ENCODE data around the gene CCNL2. TPM values are rescaled to one million over a fixed set of nuclear protein-coding genes. Genes with fewer than 3 reads are reported as not detected.

CCNL2 gene
- total and polyA plus RNA-seq, 2 of the 13 experiments (the other 11 are each of a cell fraction or from before 2014, with no cell fraction given) = 105 to 340 TPM

DNA sequence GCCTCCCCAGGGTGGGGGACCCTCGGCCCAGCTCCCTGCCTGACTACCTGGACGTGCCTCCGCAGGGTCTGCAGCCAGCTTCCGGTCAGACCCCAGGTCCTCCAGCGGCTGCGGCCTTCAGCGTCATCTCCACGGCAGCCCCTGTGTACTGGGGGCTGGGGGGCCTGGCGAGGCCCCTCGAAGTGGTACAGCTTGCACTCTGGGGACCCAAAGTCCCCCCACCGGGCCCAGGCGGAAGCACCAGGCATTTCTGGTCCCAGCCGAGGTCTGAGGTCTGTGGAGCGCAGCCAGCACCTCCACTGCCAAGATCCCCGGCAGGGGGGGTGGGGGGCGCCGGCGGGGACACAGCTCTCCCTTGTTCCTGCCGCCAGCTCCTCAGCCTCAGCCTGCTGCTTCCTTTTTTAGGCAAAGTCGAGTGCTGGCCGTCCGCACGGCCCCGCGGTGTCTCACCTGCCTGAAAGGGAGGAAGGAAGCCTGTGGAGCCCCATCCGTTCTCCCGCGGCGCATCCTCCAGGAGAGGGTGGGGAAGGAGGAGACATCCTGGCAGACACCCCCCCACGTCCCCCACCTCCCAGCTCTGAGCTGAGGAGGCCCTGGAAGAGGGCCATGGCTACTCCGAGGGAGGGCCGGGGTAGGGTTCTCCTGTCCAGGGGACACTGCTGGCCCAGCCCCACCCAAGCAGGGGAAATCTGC is 35.1 kb upstream of the CCNL2 start (continued):
- TF ChIP-seq, protein P1, sequence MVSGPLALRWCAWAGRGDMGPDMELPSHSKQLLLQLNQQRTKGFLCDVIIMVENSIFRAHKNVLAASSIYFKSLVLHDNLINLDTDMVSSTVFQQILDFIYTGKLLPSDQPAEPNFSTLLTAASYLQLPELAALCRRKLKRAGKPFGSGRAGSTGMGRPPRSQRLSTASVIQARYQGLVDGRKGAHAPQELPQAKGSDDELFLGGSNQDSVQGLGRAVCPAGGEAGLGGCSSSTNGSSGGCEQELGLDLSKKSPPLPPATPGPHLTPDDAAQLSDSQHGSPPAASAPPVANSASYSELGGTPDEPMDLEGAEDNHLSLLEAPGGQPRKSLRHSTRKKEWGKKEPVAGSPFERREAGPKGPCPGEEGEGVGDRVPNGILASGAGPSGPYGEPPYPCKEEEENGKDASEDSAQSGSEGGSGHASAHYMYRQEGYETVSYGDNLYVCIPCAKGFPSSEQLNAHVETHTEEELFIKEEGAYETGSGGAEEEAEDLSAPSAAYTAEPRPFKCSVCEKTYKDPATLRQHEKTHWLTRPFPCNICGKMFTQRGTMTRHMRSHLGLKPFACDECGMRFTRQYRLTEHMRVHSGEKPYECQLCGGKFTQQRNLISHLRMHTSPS (CRISPR knock-in tag; IDR thresholded peaks at IDR 0.05; ENCODE audit: low read depth) = no peak
- TF ChIP-seq ZFP1 (CRISPR knock-in tag; IDR thresholded peaks at IDR 0.05) (no peak), RAD51 (IDR thresholded peaks at IDR 0.05; ENCODE audit: borderline replicate concordance) (no peak), ZNF749 (CRISPR knock-in tag; IDR thresholded peaks at IDR 0.05; ENCODE audit: borderline replicate concordance) (no peak), RARA (CRISPR knock-in tag; IDR thresholded peaks at IDR 0.05) (peak; percentile 39), RFX3 (CRISPR knock-in tag; IDR thresholded peaks at IDR 0.05) (no peak), MTF2 (CRISPR knock-in tag; IDR thresholded peaks at IDR 0.05; ENCODE audit: borderline replicate concordance) (no peak)
- TF ChIP-seq, protein P2, sequence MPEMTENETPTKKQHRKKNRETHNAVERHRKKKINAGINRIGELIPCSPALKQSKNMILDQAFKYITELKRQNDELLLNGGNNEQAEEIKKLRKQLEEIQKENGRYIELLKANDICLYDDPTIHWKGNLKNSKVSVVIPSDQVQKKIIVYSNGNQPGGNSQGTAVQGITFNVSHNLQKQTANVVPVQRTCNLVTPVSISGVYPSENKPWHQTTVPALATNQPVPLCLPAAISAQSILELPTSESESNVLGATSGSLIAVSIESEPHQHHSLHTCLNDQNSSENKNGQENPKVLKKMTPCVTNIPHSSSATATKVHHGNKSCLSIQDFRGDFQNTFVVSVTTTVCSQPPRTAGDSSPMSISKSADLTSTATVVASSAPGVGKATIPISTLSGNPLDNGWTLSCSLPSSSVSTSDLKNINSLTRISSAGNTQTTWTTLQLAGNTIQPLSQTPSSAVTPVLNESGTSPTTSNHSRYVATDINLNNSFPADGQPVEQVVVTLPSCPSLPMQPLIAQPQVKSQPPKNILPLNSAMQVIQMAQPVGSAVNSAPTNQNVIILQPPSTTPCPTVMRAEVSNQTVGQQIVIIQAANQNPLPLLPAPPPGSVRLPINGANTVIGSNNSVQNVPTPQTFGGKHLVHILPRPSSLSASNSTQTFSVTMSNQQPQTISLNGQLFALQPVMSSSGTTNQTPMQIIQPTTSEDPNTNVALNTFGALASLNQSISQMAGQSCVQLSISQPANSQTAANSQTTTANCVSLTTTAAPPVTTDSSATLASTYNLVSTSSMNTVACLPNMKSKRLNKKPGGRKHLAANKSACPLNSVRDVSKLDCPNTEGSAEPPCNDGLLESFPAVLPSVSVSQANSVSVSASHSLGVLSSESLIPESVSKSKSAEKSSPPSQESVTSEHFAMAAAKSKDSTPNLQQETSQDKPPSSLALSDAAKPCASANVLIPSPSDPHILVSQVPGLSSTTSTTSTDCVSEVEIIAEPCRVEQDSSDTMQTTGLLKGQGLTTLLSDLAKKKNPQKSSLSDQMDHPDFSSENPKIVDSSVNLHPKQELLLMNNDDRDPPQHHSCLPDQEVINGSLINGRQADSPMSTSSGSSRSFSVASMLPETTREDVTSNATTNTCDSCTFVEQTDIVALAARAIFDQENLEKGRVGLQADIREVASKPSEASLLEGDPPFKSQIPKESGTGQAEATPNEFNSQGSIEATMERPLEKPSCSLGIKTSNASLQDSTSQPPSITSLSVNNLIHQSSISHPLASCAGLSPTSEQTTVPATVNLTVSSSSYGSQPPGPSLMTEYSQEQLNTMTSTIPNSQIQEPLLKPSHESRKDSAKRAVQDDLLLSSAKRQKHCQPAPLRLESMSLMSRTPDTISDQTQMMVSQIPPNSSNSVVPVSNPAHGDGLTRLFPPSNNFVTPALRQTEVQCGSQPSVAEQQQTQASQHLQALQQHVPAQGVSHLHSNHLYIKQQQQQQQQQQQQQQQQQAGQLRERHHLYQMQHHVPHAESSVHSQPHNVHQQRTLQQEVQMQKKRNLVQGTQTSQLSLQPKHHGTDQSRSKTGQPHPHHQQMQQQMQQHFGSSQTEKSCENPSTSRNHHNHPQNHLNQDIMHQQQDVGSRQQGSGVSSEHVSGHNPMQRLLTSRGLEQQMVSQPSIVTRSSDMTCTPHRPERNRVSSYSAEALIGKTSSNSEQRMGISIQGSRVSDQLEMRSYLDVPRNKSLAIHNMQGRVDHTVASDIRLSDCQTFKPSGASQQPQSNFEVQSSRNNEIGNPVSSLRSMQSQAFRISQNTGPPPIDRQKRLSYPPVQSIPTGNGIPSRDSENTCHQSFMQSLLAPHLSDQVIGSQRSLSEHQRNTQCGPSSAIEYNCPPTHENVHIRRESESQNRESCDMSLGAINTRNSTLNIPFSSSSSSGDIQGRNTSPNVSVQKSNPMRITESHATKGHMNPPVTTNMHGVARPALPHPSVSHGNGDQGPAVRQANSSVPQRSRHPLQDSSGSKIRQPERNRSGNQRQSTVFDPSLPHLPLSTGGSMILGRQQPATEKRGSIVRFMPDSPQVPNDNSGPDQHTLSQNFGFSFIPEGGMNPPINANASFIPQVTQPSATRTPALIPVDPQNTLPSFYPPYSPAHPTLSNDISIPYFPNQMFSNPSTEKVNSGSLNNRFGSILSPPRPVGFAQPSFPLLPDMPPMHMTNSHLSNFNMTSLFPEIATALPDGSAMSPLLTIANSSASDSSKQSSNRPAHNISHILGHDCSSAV (CRISPR knock-in tag; IDR thresholded peaks at IDR 0.05; ENCODE audit: borderline replicate concordance) = no peak
- TF ChIP-seq, protein P3, sequence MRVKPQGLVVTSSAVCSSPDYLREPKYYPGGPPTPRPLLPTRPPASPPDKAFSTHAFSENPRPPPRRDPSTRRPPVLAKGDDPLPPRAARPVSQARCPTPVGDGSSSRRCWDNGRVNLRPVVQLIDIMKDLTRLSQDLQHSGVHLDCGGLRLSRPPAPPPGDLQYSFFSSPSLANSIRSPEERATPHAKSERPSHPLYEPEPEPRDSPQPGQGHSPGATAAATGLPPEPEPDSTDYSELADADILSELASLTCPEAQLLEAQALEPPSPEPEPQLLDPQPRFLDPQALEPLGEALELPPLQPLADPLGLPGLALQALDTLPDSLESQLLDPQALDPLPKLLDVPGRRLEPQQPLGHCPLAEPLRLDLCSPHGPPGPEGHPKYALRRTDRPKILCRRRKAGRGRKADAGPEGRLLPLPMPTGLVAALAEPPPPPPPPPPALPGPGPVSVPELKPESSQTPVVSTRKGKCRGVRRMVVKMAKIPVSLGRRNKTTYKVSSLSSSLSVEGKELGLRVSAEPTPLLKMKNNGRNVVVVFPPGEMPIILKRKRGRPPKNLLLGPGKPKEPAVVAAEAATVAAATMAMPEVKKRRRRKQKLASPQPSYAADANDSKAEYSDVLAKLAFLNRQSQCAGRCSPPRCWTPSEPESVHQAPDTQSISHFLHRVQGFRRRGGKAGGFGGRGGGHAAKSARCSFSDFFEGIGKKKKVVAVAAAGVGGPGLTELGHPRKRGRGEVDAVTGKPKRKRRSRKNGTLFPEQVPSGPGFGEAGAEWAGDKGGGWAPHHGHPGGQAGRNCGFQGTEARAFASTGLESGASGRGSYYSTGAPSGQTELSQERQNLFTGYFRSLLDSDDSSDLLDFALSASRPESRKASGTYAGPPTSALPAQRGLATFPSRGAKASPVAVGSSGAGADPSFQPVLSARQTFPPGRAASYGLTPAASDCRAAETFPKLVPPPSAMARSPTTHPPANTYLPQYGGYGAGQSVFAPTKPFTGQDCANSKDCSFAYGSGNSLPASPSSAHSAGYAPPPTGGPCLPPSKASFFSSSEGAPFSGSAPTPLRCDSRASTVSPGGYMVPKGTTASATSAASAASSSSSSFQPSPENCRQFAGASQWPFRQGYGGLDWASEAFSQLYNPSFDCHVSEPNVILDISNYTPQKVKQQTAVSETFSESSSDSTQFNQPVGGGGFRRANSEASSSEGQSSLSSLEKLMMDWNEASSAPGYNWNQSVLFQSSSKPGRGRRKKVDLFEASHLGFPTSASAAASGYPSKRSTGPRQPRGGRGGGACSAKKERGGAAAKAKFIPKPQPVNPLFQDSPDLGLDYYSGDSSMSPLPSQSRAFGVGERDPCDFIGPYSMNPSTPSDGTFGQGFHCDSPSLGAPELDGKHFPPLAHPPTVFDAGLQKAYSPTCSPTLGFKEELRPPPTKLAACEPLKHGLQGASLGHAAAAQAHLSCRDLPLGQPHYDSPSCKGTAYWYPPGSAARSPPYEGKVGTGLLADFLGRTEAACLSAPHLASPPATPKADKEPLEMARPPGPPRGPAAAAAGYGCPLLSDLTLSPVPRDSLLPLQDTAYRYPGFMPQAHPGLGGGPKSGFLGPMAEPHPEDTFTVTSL (CRISPR knock-in tag; IDR thresholded peaks at IDR 0.05; ENCODE audit: borderline replicate concordance) = no peak
- TF ChIP-seq, protein P4, sequence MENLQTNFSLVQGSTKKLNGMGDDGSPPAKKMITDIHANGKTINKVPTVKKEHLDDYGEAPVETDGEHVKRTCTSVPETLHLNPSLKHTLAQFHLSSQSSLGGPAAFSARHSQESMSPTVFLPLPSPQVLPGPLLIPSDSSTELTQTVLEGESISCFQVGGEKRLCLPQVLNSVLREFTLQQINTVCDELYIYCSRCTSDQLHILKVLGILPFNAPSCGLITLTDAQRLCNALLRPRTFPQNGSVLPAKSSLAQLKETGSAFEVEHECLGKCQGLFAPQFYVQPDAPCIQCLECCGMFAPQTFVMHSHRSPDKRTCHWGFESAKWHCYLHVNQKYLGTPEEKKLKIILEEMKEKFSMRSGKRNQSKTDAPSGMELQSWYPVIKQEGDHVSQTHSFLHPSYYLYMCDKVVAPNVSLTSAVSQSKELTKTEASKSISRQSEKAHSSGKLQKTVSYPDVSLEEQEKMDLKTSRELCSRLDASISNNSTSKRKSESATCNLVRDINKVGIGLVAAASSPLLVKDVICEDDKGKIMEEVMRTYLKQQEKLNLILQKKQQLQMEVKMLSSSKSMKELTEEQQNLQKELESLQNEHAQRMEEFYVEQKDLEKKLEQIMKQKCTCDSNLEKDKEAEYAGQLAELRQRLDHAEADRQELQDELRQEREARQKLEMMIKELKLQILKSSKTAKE (CRISPR knock-in tag; IDR thresholded peaks at IDR 0.05; ENCODE audit: borderline replicate concordance) = no peak
